ENCODE results near the gene LYPD8.

GRCh38 chr1:248792342-248792741, 36.8 kb upstream of the LYPD8 start:
- TF ChIP-seq CTCF (conservative IDR thresholded peaks at IDR 0.05 in 1 of 2, IDR thresholded peaks at IDR 0.05 in 1 of 2; ENCODE audit: extremely low read depth in 1 of 2, insufficient read depth in 1 of 2, low read depth in 1 of 2, low read length in 2 of 2) (no peak), EZH2 (IDR thresholded peaks at IDR 0.05; ENCODE audit: borderline replicate concordance, low read length) (no peak)

Measured in mammary epithelial cell (primary cell).